ENCODE data around the gene SMARCAD1.

The SMARCAD1 gene, protein sequence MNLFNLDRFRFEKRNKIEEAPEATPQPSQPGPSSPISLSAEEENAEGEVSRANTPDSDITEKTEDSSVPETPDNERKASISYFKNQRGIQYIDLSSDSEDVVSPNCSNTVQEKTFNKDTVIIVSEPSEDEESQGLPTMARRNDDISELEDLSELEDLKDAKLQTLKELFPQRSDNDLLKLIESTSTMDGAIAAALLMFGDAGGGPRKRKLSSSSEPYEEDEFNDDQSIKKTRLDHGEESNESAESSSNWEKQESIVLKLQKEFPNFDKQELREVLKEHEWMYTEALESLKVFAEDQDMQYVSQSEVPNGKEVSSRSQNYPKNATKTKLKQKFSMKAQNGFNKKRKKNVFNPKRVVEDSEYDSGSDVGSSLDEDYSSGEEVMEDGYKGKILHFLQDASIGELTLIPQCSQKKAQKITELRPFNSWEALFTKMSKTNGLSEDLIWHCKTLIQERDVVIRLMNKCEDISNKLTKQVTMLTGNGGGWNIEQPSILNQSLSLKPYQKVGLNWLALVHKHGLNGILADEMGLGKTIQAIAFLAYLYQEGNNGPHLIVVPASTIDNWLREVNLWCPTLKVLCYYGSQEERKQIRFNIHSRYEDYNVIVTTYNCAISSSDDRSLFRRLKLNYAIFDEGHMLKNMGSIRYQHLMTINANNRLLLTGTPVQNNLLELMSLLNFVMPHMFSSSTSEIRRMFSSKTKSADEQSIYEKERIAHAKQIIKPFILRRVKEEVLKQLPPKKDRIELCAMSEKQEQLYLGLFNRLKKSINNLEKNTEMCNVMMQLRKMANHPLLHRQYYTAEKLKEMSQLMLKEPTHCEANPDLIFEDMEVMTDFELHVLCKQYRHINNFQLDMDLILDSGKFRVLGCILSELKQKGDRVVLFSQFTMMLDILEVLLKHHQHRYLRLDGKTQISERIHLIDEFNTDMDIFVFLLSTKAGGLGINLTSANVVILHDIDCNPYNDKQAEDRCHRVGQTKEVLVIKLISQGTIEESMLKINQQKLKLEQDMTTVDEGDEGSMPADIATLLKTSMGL

DNA sequence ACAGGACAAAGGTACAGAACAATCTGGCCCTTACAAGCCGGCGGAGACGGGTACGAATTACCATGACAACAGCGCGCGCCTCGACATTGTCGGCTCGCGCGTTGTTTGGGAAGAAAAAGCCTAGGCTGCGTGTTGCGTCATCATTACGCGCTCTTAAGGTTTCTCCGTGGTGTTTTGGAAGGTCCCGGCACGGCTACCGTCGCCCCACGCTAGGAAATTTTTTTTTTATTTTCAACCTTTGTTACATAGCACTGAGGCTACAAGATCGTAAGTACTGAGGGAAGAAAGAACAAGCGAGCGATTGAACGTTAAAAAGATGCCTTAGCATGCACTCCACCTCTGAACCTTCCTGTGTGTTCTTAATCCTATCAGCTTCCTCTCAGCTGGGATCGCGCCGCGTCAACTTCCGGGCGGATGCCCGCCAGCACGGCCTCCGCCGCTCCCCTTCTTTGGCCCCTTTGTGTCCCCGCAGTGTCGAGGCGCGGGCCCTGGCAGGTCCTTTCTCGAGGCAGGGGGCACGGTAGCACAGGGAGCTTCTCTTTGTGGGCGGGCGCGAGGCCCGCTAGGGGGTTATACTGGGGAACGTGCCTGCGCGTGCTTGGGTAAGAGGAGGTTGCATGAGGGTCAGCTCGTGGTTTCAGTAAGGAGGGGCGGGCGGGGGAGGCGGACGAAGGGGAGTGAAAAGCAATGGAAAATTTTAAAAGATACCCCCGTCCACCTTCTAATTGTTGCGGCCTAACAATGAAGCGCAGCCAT, at the start of gene SMARCAD1:
Gene SMARCAD1, plus strand, starts transcription at position 397 of the 756 bp plus-strand sequence. CDS start 530 bp downstream, outside the sequence.
- DNase-seq (ENCODE audit: low read depth in 2 of 2) = peak; percentile 77 to 79

DNA sequence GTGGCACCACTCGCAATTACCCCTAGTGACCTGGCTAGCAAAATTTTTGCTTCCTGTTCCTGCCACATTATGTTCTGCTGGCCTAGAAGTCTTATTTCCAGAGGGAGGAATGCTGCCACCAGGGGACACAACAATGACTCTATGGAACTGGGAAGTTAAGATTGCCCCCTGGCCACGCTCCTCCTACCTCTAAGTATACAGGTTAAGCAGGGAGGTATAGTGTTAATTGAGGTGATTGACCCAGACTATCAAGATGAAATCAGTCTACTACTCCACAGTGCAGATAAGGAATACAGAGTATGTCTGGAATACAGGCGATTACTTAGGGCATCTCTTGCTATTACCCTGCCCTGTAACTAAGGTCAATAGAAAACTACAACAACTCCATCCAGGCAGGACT, 48.8 kb upstream of the SMARCAD1 start:
- DNase-seq (ENCODE audit: low read depth in 2 of 2) = no peak

DNA sequence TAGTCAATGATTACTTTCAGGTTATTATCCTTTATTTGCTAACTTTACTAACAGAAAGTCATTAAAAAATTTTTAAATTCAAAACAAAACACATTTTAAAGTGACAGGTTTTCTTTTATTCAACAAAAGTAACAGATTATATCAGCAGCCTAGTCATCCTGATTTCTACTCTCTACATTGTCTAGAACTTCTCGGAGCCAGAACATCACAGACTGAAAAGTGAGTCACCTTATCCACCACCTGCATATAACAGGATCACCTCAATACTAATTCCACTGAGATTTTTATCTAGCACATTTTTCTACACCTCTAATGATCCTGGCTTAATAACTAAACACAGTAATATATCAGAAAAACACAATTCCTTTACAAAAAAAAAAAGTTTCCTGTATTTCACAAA, 47.9 kb upstream of the SMARCAD1 start:
- no peak for DNase-seq (ENCODE audit: low read depth in 2 of 2)

DNA sequence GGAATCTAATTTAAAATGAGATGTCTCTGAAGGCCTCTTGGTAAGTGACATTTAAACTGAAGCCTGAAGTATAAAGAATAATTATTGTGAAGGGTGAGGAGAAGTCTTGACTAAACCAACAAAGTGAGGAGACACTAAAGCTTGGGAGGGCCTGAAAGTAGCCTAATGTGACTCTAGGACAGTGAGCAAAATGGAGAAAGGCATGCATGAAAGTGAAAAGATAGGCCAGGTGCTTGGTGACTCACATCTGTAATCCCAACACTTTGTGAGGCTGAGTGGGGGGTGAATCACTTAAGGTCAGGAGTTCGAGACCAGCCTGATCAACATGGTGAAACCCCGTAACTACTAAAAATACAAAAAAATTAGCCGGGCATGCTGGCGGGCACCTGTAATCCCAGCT, 46.9 kb upstream of the SMARCAD1 start:
- DNase-seq (ENCODE audit: low read depth in 2 of 2) = no peak

DNA sequence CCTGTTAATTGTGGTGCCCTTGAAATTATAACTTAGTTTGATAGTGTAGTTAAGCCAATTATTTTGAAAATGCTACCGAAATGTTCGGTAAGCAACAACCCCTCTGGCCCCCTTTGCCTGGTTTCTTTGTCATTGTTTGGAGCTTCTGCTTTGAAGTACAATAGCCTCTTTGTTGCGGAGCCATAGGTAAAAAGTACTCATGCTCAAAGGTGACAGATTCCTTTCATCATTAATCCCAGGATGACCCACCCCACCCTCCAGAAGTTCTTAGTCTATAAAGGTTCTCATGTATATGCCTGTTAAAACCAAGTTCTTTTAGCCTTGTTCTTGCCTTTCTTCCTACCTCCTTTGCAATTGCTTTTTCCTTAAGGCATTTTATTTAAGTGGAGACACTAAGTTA, 42.4 kb upstream of the SMARCAD1 start:
- no peak for DNase-seq (ENCODE audit: low read depth in 2 of 2)

DNA sequence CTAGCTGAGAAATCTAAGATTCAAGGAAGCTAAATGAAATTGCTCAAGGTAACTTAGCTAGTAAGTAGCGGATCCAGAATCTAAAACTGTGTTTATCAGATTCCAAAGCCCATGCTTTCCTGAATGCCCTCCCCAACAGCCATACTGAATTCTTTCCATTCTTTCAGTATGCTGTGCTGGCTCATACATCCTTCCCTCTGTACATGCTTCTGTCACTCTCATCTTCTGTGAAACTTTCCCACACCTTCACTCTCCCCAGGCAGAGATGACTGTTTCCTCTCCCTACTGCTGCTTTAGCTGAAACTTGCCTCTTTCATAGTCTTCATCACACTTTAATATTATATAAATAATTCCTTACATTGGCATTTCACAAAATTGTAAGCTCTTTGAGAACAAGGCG, 39.3 kb upstream of the SMARCAD1 start:
- no peak for DNase-seq (ENCODE audit: low read depth in 2 of 2)

DNA sequence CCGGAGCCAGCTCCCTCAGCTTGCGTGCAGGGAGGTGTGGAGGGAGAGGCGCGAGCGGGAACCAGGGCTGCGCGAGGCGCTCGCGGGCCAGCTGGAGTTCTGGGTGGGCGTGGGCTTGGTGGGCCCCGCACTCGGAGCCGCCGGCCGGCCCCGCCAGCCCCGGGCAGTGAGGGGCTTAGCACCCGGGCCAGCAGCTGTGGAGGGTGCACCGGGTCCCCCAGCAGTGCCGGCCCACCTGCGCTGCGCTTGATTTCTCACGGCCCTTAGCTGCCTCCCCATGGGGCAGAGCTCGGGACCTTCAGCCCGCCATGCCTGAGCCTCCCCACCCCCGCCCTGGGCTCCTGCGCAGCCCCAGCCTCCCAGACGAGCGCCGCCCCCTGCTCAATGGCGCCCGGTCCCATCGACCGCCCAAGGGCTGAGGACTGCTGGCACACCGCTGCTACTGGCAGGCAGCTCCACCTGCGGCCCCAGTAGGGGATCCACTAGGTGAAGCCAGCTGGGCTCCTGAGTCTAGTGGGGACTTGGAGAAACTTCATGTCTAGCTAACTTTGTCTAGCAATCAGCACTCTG, 37.8 kb upstream of the SMARCAD1 start:
- DNase-seq (ENCODE audit: low read depth in 2 of 2) = no peak

DNA sequence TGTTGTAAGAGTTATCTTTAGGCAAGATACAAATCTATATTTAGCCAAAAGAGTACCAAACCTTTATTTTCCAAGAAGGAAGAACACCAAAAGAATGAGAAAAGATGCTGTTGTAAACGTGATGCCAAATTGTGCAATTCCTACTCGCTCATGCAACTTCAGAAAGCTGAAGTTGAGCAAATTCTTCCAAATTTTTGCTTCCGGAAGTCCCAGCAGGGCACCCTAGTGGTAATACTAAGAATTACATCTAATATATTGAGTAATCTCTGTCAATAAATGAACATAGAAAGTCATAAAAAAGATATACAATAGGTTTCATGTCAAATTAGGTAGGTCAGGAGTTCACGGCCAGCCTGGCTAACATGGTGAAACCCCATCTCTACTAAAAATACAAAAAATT, 36.0 kb upstream of the SMARCAD1 start:
- DNase-seq (ENCODE audit: low read depth in 2 of 2) = no peak

DNA sequence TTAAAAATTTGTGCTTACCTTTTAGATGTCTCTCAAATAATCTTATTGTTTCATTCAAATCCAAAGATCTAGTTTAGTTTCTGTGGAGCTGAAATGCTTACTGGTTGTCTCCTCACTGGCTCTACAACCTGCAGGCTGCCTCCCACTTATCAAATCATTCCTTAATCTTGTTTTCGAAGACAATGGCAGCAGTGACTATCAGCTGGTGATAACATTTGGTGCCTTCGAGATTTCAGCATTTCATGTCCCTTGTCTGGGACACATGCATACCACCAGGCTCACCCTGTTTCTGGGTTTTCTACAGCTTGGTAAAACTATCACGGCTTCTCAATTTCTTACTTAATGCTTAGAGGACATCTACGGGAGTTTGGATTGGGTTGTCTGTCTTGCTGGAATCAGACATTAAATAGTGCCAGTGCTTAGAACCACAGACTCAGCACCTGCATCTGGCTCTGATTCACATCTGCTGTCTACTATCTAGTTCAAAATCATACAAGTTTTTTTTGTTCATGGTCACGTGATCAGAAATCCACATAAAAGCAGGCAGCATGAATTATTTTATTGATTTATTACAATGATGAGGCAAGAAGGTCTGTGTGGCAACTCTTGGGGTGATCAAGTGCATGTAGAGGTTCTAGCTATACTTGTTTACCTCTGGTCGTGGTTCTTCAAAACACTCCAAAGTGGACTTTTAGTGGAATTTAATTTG, 32.0 kb upstream of the SMARCAD1 start:
- DNase-seq (ENCODE audit: low read depth in 2 of 2) = no peak

DNA sequence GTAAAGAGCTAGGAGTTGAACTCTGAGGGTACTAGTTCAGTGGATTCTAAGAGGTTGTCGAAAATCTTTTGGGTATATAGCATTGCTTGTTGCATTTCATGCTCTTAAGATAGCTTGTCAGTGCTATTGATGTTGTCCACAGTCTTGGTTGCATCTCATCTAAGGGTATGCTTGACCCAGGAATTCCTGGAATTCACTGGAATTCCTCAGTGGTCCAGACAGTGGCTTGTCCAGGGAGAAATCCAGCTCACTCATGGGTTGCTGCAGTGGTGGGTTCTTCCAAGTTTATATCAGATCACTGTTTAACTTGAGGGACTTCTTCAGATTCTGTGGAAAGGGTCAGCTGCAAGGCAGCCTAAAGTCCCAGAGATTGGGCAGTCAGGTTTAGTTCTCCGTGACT, 29.8 kb upstream of the SMARCAD1 start:
- DNase-seq (ENCODE audit: low read depth in 2 of 2) = no peak

DNA sequence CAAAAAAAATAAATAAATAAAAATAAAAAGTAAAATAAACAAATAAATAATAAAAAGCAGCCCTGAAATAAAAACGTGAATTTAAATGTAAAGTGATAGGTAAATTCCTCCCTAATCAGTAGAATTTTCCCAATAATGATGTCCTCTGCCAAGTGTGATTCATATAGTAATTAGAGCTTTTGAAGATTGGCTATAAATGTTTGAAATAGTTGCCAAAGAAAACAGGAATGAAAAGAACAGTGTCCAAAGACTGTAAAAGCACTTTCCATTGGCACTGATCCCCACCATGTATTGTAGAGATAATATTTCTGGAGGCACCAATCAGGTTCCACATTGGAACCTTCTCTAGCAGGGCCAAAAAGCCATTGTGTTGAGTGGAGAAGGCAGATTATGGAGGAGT, 25.9 kb upstream of the SMARCAD1 start:
- no peak for DNase-seq (ENCODE audit: low read depth in 2 of 2)

DNA sequence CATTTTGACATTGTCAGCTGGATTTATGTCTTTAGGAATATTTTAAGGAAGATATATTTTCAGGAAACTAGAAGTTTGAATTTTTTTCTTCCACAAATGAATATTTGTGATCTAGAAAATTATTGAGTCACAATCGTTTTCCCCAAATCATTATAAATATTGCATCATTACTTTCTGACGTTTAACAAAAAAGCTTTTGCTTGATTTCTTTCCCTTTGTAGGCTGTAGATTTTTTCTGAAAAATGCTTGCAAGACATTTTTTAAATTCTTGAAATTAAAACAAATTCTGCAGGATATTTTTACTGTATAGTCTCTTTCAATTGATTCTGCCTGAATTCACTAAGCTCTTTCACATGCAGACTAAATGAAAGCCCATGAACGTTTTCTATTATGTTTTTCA, 4.9 kb upstream of the SMARCAD1 start:
- no peak for DNase-seq (ENCODE audit: low read depth in 2 of 2)

DNA sequence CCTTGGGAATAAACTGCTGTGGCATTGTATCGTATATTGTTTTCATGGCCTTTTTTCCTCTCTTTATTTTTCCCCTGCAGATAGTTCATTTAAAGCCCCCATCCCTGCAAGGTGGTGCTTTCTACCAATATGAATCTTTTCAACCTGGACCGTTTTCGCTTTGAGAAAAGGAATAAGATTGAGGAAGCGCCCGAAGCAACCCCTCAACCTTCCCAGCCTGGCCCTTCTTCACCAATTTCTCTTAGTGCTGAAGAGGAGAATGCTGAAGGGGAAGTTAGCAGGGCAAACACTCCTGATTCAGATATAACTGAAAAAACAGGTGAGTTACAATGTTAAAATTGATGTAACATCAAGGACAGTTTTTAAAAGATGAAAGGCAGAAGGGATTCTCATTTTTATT, 601 bp downstream of the SMARCAD1 start:
- no peak for DNase-seq (ENCODE audit: low read depth in 2 of 2)

DNA sequence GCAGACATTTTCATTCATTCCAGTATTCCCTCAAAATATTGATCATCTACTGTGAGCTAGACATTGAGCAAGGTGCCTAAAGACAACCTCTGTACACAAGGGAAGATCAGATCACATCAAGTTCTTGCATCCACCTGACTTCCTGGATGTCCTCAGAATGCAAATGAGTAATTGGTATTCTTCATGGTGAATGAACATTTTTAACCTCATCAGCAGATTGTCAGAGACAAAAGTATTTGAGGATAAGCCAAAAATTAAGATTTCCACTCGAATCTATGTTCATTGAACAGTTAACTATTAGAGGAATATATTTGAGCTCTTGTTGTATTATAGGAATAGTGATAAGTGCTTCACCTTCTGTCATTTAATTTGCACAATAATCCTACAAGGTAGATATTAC, 1.3 kb downstream of the SMARCAD1 start:
- no peak for DNase-seq (ENCODE audit: low read depth in 2 of 2)

DNA sequence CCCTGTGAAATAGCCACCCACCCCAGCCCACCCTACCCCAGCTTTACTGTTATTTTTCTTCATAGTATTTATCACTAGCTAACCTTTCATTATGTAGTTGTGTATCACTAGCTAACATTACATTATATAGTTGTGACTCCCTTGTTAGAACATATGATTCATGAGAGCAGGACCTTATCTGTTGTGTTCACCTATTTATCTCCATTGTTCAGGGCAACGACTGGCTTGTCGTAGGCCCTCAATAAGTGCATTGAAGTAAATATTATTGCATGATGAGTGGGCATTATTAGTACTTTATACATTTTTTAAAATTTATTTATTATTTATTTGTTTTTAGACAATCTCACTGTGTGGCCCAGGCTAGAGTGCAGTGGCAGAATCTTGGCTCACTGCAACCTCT, 4.2 kb downstream of the SMARCAD1 start:
- DNase-seq (ENCODE audit: low read depth in 2 of 2) = no peak

DNA sequence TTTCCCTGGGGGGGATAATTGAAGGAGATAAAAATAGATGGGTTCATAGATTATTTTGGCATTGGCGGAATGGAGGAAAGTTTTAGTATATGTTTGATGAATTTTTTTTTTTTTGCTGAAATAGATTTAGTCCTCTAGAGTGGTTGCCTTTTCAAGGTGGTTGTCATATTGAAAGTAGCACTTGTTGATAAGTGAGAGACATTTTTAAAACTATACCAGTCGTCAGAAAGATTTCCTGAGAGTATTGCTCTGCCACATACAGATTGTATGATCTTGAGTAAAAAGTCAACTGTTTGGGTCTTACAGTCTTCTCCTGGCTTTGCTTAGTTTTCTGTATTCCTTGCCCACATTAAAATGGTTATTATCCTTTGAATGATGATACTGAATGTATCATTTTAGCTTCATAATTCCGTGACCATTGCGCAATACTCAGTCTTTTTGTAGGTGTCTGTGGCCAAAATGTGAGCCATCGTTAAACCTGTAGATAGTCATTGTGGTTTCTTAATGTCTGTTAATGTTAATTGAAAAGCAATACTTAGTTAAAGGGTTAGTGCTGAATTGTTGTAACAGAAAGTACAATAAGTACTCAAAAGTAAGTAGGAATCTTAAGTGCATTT, 7.1 kb downstream of the SMARCAD1 start:
- DNase-seq (ENCODE audit: low read depth in 2 of 2) = no peak

DNA sequence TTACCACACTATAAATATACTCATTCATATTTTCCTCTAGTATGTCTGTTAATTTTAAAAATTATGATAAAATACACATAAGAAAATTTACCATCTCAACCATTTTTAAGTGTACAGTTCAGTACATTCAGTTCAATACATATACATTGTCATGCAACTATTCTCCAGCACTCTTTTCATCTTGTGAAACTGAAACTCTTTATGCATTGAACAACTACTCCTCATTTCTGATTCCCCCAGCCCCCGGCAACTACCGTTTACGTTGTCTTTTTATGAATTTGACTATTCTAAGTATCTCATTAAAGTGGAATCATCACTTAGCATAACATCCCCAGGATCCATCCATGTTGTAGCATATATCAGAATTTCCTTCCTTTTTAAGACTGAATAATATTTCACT, 8.7 kb downstream of the SMARCAD1 start:
- no peak for DNase-seq (ENCODE audit: low read depth in 2 of 2)

DNA sequence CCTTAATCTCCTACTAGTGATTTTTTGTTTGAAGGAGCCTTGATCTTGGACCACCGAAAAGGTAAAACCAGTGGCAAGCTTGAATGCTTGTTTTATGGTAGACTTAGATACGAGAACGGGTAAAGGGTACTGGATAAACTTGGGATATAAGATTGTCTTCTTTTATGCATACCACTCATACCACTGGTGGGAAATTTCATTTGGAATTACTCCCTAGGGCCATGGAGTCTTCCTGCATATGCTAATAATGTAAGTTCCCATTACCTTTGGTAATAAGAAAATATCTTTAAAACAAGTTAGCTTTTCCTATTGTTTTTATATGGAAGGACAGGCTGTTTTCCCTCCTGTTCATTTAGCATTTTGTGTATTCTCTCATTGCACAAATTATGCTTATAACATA, 11.7 kb downstream of the SMARCAD1 start:
- DNase-seq (ENCODE audit: low read depth in 2 of 2) = no peak

DNA sequence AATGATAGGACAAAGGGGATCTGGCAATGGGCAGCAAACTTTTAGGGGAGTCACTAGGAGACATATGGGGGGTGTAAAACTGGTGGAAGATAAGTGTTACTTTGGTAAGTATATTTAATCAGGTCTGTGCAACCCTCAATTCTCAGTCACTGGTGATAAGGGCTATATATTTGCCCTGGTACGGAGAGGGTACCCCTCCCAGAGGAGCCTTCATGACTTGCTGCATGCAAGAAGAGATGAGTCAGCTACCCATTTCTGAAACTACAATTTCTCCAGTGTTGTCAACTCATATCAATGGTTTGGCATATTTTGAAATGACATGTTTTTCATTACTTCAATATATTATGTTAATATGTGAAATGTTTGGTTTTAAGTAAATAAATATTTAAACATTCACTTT, 14.3 kb downstream of the SMARCAD1 start:
- no peak for DNase-seq (ENCODE audit: low read depth in 2 of 2)

DNA sequence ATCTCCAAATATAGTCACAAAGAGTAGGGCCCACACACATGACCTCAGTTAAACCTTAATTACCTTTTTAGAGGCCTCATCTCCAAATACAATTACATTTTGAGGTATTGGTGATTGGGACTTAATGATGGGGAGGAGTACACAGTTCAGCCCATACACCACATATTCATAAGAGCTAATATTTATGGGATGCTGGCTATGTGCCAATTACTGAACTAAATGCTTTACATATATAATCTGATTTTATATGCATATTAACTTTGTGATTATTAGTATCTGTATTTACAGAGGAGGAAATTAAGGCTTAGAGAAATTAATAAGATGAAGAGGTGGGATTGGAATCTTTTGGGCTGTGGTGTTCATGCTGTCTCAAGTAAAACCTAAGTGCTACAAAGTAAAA, 17.8 kb downstream of the SMARCAD1 start:
- DNase-seq (ENCODE audit: low read depth in 2 of 2) = no peak

DNA sequence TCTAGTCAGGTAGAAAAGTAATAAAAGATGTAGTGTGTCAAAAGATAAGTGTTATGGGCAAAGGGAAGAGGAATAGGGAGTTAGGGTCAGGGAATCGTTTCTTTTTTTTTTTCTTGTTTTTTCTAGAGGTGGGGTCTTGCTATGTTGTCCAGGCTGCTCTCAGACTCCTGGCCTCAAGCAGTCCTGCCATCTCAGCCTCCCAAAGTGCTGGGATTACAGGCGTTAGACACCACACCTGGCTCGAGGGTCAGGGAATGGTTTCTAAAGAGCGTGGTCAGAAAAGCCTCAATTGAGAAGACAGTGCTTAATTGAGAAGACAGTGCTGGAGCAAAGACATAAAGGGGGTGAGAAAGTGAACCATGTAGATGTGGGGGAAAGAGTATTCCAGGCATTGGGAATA, 19.1 kb downstream of the SMARCAD1 start:
- DNase-seq (ENCODE audit: low read depth in 2 of 2) = no peak
